ENCODE measurements around the gene LRRC59. TPM values are rescaled to one million over a fixed set of nuclear protein-coding genes. Genes with fewer than 3 reads are reported as not detected.
"Not testable (repeated sequence)": the region's sequence is repeated elsewhere in the genome, so short reads cannot be mapped to it uniquely, and the experiment has no call there.

LRRC59 gene
- total and polyA plus RNA-seq, 2 of the 8 experiments (the other 6 are each of a cell fraction or from before 2014, with no cell fraction given), result 48.3 to 117 TPM

- not testable (repeated sequence) for H3K4me2 ChIP-seq (ENCODE audit: insufficient read depth in 1 of 2, low read depth in 2 of 2, low read length in 2 of 2); H3K18ac ChIP-seq (ENCODE audit: extremely low read depth, low read length); H4K8ac ChIP-seq (ENCODE audit: extremely low read depth, insufficient read depth, low read length); H2AK5ac ChIP-seq (ENCODE audit: low read depth, low read length); H3K79me1 ChIP-seq (ENCODE audit: low read depth, low read length); H2AFZ ChIP-seq (ENCODE audit: low read length); H3K4ac ChIP-seq (replicated peaks; ENCODE audit: insufficient read length, low read depth, low read length); H3K27ac ChIP-seq (ENCODE audit: low read depth, low read length); H3K4me1 ChIP-seq (replicated peaks in 1 of 4; ENCODE audit: control insufficient read depth in 3 of 4, insufficient read depth in 4 of 4, low read length in 3 of 4); H2BK5ac ChIP-seq (ENCODE audit: low read depth, low read length); H4K5ac ChIP-seq (ENCODE audit: insufficient read length, low read depth, low read length); H3K27me3 ChIP-seq (replicated peaks in 1 of 4; ENCODE audit: control insufficient read depth in 3 of 4, extremely low read depth in 1 of 4, insufficient read depth in 3 of 4, low read length in 3 of 4); H3K9ac ChIP-seq (replicated peaks in 1 of 4; ENCODE audit: extremely low read depth in 1 of 4, low read depth in 3 of 4, low read length in 3 of 4); H3K14ac ChIP-seq (ENCODE audit: insufficient read length); H2BK12ac ChIP-seq (ENCODE audit: low read depth, low read length); DNase-seq (ENCODE audit: low read depth in 1 of 2, low spot score in 2 of 2); H3K23ac ChIP-seq (ENCODE audit: insufficient read length); H3K56ac ChIP-seq (replicated peaks; ENCODE audit: insufficient read length, low read depth, low read length); H2BK20ac ChIP-seq (ENCODE audit: low read length); FAIRE-seq; H4K91ac ChIP-seq (replicated peaks; ENCODE audit: insufficient read length, low read length); H2BK120ac ChIP-seq (replicated peaks; ENCODE audit: low read depth, low read length); H3K23me2 ChIP-seq (ENCODE audit: low read depth, low read length); H3K4me3 ChIP-seq (ENCODE audit: extremely low read depth in 1 of 4, insufficient read depth in 2 of 4, low read depth in 3 of 4, low read length in 4 of 4); H2BK15ac ChIP-seq (ENCODE audit: low read length); H3K9me3 ChIP-seq (ENCODE audit: insufficient read depth in 2 of 2, low read depth in 1 of 2, low read length in 1 of 2)
- Histone ChIP-seq H3K36me3 (ENCODE audit: control insufficient read depth in 2 of 4, insufficient read depth in 4 of 4, low read length in 3 of 4) (peaks cover 11 to 15% (median 14%) of the 10 kb centered on the region in 4 experiments; a peak in 7 of 8 replicates), H3K79me2 (ENCODE audit: control insufficient read depth in 1 of 2, insufficient read depth in 2 of 2, low read length in 2 of 2) (peaks cover 0 to 18% of the 10 kb centered on the region in 2 experiments; a peak in 3 of 4 replicates), H4K20me1 (replicated peaks in 1 of 2; ENCODE audit: control insufficient read depth in 1 of 2, insufficient read depth in 2 of 2, low read length in 2 of 2) (peaks cover 0 to 12% of the 10 kb centered on the region in 2 experiments)
- ChIA-PET CTCF (ENCODE audit: partially characterized antibody) (interaction anchor here (1.0 to 5.5 kb wide), 15 partner anchors 9 to 283 kb away, joined by 3 to 87 read pairs (median 14); partner anchors contain the start of genes ACSF2, CHAD and RSAD1), POLR2A (ENCODE audit: partially characterized antibody) (interaction anchor here (2.3 to 27.4 kb wide), 4 partner anchors 28 to 52 kb away, joined by 7 to 313 read pairs (median 10); partner anchors contain the start of genes ACSF2, EME1, MRPL27 and XYLT2)
- 97% methylated on average over 3 of the region's 3 CpGs; no CpG with 5 or more reads in 1 of the 2 experiments for WGBS, 2 experiments (ENCODE audit: extremely low coverage in 1 of 2, insufficient coverage in 1 of 2, insufficient read length in 1 of 2, insufficient replicate concordance in 2 of 2, low coverage in 1 of 2, low lambda C conversion rate in 2 of 2, missing lambda C conversion rate in 1 of 2)
Observed at GRCh38 chr17:50398672-50399071, 1.3 kb upstream of the LRRC59 start.
